ENCODE results near the gene CACNA1E.

Gene CACNA1E

GRCh38 chr1:181637998-181638397 is 154.7 kb downstream of the CACNA1E start:
- no peak for DNase-seq (ENCODE audit: low read depth)

GRCh38 chr1:181640956-181641355 is 157.6 kb downstream of the CACNA1E start:
- no peak for DNase-seq (ENCODE audit: low read depth)

- DNase-seq (ENCODE audit: low read depth), result no peak
Measured at GRCh38 chr1:181643631-181644030, 160.3 kb downstream of the CACNA1E start.

- no peak for DNase-seq (ENCODE audit: low read depth)
Measured at GRCh38 chr1:181645171-181645570, 161.9 kb downstream of the CACNA1E start.

GRCh38 chr1:181646710-181647109 is 163.4 kb downstream of the CACNA1E start:
- DNase-seq (ENCODE audit: low read depth), result no peak

- no peak for DNase-seq (ENCODE audit: low read depth)
Measured at GRCh38 chr1:181647314-181648035, 164.2 kb downstream of the CACNA1E start.

- DNase-seq (ENCODE audit: low read depth), result no peak
Measured at GRCh38 chr1:181651276-181651675, 168.0 kb downstream of the CACNA1E start.

- DNase-seq (ENCODE audit: low read depth), result no peak
Measured at GRCh38 chr1:181655756-181656155, 172.4 kb downstream of the CACNA1E start.

- no peak for DNase-seq (ENCODE audit: low read depth)
Measured at GRCh38 chr1:181656491-181656890, 173.2 kb downstream of the CACNA1E start.

GRCh38 chr1:181658581-181658980 is 175.3 kb downstream of the CACNA1E start:
- DNase-seq (ENCODE audit: low read depth), result no peak

- DNase-seq (ENCODE audit: low read depth), result no peak
Measured at GRCh38 chr1:181659321-181659957, 176.1 kb downstream of the CACNA1E start.

GRCh38 chr1:181660621-181661020 is 177.3 kb downstream of the CACNA1E start:
- no peak for DNase-seq (ENCODE audit: low read depth)

GRCh38 chr1:181661569-181661968 is 178.3 kb downstream of the CACNA1E start:
- no peak for DNase-seq (ENCODE audit: low read depth)

- DNase-seq (ENCODE audit: low read depth), result no peak
Measured at GRCh38 chr1:181662606-181663005, 179.3 kb downstream of the CACNA1E start.

GRCh38 chr1:181664543-181664942 is 181.2 kb downstream of the CACNA1E start:
- no peak for DNase-seq (ENCODE audit: low read depth)

GRCh38 chr1:181669246-181669645 is 185.9 kb downstream of the CACNA1E start:
- DNase-seq (ENCODE audit: low read depth), result no peak

GRCh38 chr1:181674617-181675016 is 191.3 kb downstream of the CACNA1E start:
- no peak for DNase-seq (ENCODE audit: low read depth)

GRCh38 chr1:181675091-181675917 is 192.0 kb downstream of the CACNA1E start:
- DNase-seq (ENCODE audit: low read depth), result no peak

GRCh38 chr1:181675918-181676190 is 192.5 kb downstream of the CACNA1E start:
- no peak for DNase-seq (ENCODE audit: low read depth)

- DNase-seq (ENCODE audit: low read depth), result no peak
Measured at GRCh38 chr1:181676269-181676668, 193.0 kb downstream of the CACNA1E start.

GRCh38 chr1:181680332-181680731 is 197.0 kb downstream of the CACNA1E start:
- no peak for DNase-seq (ENCODE audit: low read depth)

- DNase-seq (ENCODE audit: low read depth), result no peak
Measured at GRCh38 chr1:181680871-181681270, 197.6 kb downstream of the CACNA1E start.

- DNase-seq (ENCODE audit: low read depth), result no peak
Measured at GRCh38 chr1:181685211-181685610, 201.9 kb downstream of the CACNA1E start.
